Prostate gland (tissue), 2 donors: Measurements from ENCODE around the gene SGCB. TPM values are rescaled to one million over a fixed set of nuclear protein-coding genes. Genes with fewer than 3 reads are reported as not detected.

Experiments
- DNase-seq: peaks from one replicate; pipeline ENCODE4 v3.0.0-alpha.2; 2019; ENCODE audit warnings: low spot score
- H3K27ac ChIP-seq, 2 donors: fragments of 200-600 bp; sonication (generic); 2 replicates each; pipeline ENCODE4 v1.5.1; 2017 to 2019
- H3K27me3 ChIP-seq: fragments of 200-600 bp; sonication (generic); replicated peaks from 2 replicates; pipeline ENCODE4 v1.5.1; 2019; ENCODE audit not compliant: insufficient read depth
- H3K36me3 ChIP-seq, 2 donors: fragments of 200-600 bp; sonication (generic); 1 replicate in 1 of 2; 2 replicates in 1 of 2; pipeline versions ENCODE4 v1.5.1 to v1.8.1; 2017 to 2019
- H3K4me1 ChIP-seq: fragments of 200-600 bp; sonication (generic); replicated peaks from 2 replicates; pipeline ENCODE4 v1.5.1; 2019
- H3K4me3 ChIP-seq, 2 donors: fragments of 200-600 bp; sonication (generic); 2 replicates each; pipeline ENCODE4 v1.5.1; 2017 to 2019
- H3K9me3 ChIP-seq: fragments of 200-600 bp; sonication (generic); 2 replicates; pipeline ENCODE4 v1.5.1; 2017
- POLR2A ChIP-seq: fragments of 450-650 bp; IDR thresholded peaks from one replicate; pipeline ENCODE4 v1.6.1; 2016; ENCODE audit warnings: antibody characterized with exemption, mild to moderate bottlenecking
- POLR2AphosphoS5 ChIP-seq: sonication (generic); formaldehyde crosslinking; IDR thresholded peaks from one replicate; pipeline ENCODE4 v1.6.1; 2017; ENCODE audit warnings: antibody characterized with exemption
- WGBS: methylation state at CpG from one replicate; pipeline ENCODE4 v1.1.5; 2018; 5-methylcytosine and 5-hydroxymethylcytosine counted together
- intact Hi-C: fragments of 100-400 bp; cut with DNase I; formaldehyde crosslinking; loops from one replicate; pipeline ENCODE4 v1.14.2; 2022
- total RNA-seq, 2 donors: library from RNA; depleted of rRNA; stranded (reverse); fragments of >200 nt; gene quantifications; one replicate each; pipeline ENCODE4 v1.1.0, GENCODE V29; 2016
- TF ChIP-seq, protein P1 (sequence below), 4 experiments: fragments of 200-600 bp in 2 of 4; fragments of 450-650 bp in 2 of 4; sonication (generic) in 2 of 4; IDR thresholded peaks; 1 replicate in 3 of 4; 2 replicates in 1 of 4; pipeline ENCODE4 v1.5.1; 2016 to 2019; ENCODE audit warnings: antibody characterized with exemption in 4 of 4, mild to moderate bottlenecking in 2 of 4, moderate library complexity in 2 of 4

Gene SGCB
- total RNA-seq, 2 donors from 2014 or later: 17.1 to 44.0 TPM

DNA sequence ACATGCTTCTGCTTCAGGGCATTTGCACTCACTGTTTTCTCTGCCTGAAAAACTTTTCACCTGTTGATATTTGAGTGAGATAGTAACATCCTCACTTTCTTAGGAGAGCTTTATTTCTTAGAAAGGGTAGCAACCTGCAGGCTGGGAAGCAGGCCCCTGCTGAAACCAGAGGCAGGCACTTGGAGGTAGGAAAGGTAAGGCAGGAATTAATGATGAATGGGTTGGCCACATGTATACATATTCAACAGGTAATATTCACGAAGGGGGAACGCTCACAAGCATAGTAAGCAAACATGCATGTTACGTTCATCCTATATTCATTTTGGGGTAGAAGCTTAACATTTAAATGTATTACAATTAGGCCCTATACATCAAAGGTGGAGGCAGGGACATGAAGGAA lies 16.2 kb upstream of the SGCB start:
- intact Hi-C loops: no loop called here
- Histone ChIP-seq H3K36me3 (no peaks in the 10 kb centered on the region), H3K4me3 (no peak overlapping the region), H3K27ac (no peak overlapping the region), H3K9me3 (no peaks in the 10 kb centered on the region), H3K4me1 (no peaks in the 10 kb centered on the region), H3K27me3 (no peaks in the 10 kb centered on the region)
- DNase-seq: no peak
- 91% methylated on average over 3 of the region's 3 CpGs for WGBS
- TF ChIP-seq, protein P1, sequence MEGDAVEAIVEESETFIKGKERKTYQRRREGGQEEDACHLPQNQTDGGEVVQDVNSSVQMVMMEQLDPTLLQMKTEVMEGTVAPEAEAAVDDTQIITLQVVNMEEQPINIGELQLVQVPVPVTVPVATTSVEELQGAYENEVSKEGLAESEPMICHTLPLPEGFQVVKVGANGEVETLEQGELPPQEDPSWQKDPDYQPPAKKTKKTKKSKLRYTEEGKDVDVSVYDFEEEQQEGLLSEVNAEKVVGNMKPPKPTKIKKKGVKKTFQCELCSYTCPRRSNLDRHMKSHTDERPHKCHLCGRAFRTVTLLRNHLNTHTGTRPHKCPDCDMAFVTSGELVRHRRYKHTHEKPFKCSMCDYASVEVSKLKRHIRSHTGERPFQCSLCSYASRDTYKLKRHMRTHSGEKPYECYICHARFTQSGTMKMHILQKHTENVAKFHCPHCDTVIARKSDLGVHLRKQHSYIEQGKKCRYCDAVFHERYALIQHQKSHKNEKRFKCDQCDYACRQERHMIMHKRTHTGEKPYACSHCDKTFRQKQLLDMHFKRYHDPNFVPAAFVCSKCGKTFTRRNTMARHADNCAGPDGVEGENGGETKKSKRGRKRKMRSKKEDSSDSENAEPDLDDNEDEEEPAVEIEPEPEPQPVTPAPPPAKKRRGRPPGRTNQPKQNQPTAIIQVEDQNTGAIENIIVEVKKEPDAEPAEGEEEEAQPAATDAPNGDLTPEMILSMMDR (IDR thresholded peaks at IDR 0.05): no peak
- TF ChIP-seq POLR2AphosphoS5 (no peak), POLR2A (no peak)

DNA sequence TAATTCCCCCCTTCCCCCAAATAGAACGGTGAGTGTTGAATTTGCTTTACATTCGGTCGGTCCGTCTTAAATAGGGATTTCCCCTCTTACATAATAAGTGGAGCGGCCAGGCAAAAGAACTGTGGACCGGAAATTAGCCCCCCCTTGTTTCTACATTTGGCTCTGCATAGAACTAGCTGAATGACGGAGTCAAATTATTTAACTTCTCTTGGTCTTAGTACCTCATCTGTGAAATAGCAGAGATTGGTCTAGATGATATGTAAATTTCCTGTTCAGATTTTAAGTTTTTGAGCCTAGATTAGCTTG lies 14.3 kb upstream of the SGCB start:
- intact Hi-C loops: no loop called here
- peak overlapping the region in 1 of 2 donors; percentile 48 for H3K4me3 ChIP-seq

DNA sequence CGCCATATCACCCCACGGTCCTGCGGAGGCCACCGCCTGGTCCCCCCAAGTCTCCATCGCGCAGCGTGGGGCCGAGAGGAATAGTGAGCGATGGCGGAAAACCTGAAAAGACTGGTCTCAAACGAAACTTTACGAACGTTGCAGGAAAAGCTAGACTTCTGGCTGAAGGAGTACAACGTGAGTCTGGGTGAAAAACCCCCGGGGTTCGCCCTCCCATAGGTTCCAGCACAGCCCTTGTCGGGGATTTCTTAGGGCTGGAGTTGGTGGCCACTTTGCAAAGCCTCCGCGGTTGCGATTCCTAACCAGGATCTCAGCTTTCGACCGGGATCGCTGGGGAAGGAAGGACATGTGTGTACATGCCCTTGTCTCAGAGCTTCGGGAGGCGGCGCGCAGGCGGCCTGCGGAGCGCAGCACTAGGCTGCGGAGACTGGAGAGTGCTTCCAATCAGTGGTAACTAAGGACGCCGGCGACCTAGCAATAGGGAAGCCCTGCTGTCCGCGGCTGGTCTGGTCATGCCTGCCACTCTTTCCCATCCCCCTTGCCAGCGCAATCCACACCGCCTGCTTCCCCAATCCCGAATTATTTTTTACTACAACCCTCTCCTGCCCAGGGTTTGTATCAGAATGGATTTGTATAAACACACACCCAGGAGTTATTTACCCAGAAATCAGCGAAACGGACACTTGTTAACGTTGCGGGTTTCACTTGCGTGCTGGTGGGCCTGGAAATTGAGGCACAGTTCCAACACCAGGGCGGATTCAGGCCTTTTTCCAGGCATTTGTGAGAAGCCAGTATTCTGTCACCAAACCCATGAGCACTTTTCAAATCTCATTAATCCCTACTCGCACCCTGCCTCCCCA lies 13.7 kb upstream of the SGCB start:
- no peaks in the 10 kb centered on the region for H3K4me1 ChIP-seq
- WGBS: 6% methylated on average over 46 of the region's 46 CpGs
- TF ChIP-seq POLR2A (peak; percentile 15), POLR2AphosphoS5 (peak; percentile 59)
- TF ChIP-seq, protein P1 (IDR thresholded peaks at IDR 0.05): no peak
- no peaks in the 10 kb centered on the region for H3K9me3 ChIP-seq
- H3K4me3 ChIP-seq: peak overlapping the region; percentile 45 to 48
- H3K27me3 ChIP-seq: no peaks in the 10 kb centered on the region
- no peaks in the 10 kb centered on the region for H3K36me3 ChIP-seq
- H3K27ac ChIP-seq: peak overlapping the region; percentile 61 to 82
- intact Hi-C loops: no loop called here
- DNase-seq: peak; percentile 88

More for the DNA sequence above, 14.3 kb upstream of the SGCB start:
- TF ChIP-seq POLR2A: no peak
- DNase-seq: peak; percentile 23
- no peaks in the 10 kb centered on the region for H3K4me1 ChIP-seq
- H3K9me3 ChIP-seq: no peaks in the 10 kb centered on the region
- H3K36me3 ChIP-seq: no peaks in the 10 kb centered on the region
- no peaks in the 10 kb centered on the region for H3K27me3 ChIP-seq
- no peak overlapping the region for H3K27ac ChIP-seq
- 26% methylated on average over 7 of the region's 7 CpGs for WGBS

DNA sequence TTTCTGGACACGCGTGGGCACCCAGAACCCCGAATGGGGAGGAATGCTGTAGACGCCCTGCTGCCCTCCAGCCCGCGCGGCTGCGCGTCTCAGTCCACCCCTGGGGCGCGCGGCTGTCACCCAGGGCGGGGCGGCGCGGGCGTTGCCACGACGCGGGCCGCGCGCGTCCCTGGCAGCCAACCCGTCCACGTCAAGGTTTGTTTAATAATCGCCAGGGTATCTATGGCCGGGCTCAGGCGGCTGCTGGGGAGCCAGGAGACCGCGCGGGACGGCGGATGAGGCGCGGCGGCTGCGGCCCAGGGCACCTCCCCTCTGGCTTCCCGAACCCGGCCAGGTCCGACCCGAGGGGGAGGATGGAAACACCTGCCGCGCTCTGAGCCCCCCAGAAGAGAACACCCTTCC lies 13.1 kb upstream of the SGCB start, which contains the start of gene SPATA18:
TSS of gene SPATA18 (plus strand) at position 92 of the 402 bp plus-strand sequence. CDS start 401 bp downstream, outside the sequence.
- WGBS: under 1% methylated on average over 44 of the region's 44 CpGs
- intact Hi-C loops: no loop called here

DNA sequence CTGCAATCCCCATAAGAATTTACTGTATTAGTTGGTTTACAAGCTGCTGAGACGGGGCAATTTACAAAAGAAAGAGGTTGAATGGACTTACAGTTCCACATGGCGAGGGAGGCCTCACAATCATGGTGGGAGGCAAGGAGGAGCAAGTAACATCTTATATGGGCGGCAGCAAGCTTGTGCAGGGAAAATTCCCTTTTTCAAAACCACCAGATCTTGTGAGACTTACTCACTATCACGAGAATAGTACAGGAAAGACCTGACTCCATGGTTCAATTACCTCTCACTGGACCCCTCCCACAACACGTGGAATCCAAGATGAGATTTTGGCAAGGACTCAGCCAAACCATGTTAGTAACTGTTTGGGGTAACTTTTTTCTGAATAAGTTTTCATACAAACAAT lies 11.2 kb upstream of the SGCB start:
- no peaks in the 10 kb centered on the region for H3K9me3 ChIP-seq
- no peaks in the 10 kb centered on the region for H3K4me1 ChIP-seq
- intact Hi-C loops: no loop called here
- 89% methylated on average over 5 of the region's 5 CpGs for WGBS
- no peaks in the 10 kb centered on the region for H3K27me3 ChIP-seq
- TF ChIP-seq, protein P1 (IDR thresholded peaks at IDR 0.05): no peak
- no peak for TF ChIP-seq POLR2AphosphoS5
- no peak for TF ChIP-seq POLR2A
- no peak for DNase-seq
- no peaks in the 10 kb centered on the region for H3K36me3 ChIP-seq
- H3K27ac ChIP-seq: no peak overlapping the region
- no peak overlapping the region for H3K4me3 ChIP-seq

More for the DNA sequence above, 13.1 kb upstream of the SGCB start, which contains the start of gene SPATA18:
- H3K27ac ChIP-seq: peak within 1 kb of the TSS; percentile 61 to 82
- H3K4me1 ChIP-seq: no peaks in the 10 kb centered on the region
- peak within 1 kb of the TSS; percentile 45 to 48 for H3K4me3 ChIP-seq
- TF ChIP-seq, protein P1 (IDR thresholded peaks at IDR 0.05): no peak
- peak; percentile 36 for TF ChIP-seq POLR2A
- no peaks in the 10 kb centered on the region for H3K36me3 ChIP-seq
- H3K27me3 ChIP-seq: no peaks in the 10 kb centered on the region
- H3K9me3 ChIP-seq: no peaks in the 10 kb centered on the region
- peak; percentile 26 for DNase-seq
